ENCODE results near the gene XRCC4.

XRCC4 gene

DNA sequence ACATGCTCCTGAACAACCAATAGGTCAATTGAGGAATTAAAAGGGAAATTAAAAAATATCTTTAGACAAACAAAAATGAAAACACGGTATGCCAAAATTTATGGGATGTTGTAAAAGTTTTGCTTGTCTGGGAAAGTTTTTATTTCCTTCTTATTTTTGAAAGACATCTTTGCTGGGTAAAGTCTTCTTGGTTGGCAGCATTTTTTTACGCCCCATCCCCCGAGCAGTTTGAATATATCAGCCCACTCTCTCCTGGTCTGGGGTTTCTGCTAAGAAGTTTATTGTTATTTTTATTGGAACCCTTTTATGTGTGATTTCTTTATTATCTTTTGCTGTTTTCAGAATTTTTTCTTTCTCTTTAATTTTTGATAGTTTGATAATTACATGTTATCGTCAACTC is 16.3 kb downstream of the XRCC4 start:
- H3K27me3 ChIP-seq (ENCODE audit: insufficient read depth, poor library complexity, severe bottlenecking), result no peaks in the 10 kb centered on the region
- H3K4me3 ChIP-seq (ENCODE audit: severe bottlenecking), result no peak overlapping the region
- H3K36me3 ChIP-seq (ENCODE audit: low read depth), result no peaks in the 10 kb centered on the region
- ATAC-seq (ENCODE audit: low read depth) (no peak), DNase-seq (ENCODE audit: low spot score) (no peak)
- no peak for TF ChIP-seq CTCF (IDR thresholded peaks at IDR 0.05; ENCODE audit: poor library complexity, severe bottlenecking)
- H3K9me3 ChIP-seq (ENCODE audit: severe bottlenecking), result peaks cover 10% of the 10 kb centered on the region
- H3K27ac ChIP-seq (ENCODE audit: poor library complexity, severe bottlenecking), result no peak overlapping the region
- H3K4me1 ChIP-seq (ENCODE audit: insufficient read depth, poor library complexity, severe bottlenecking), result peaks cover 32% of the 10 kb centered on the region

GRCh38 chr5:83095163-83095956 is 18.0 kb downstream of the XRCC4 start:
- Histone ChIP-seq H3K9me3 (ENCODE audit: severe bottlenecking) (peaks cover 10% of the 10 kb centered on the region), H3K27ac (ENCODE audit: poor library complexity, severe bottlenecking) (peak overlapping the region; percentile 38), H3K4me1 (ENCODE audit: insufficient read depth, poor library complexity, severe bottlenecking) (peaks cover 33% of the 10 kb centered on the region), H3K4me3 (ENCODE audit: severe bottlenecking) (no peak overlapping the region), H3K36me3 (ENCODE audit: low read depth) (no peaks in the 10 kb centered on the region), H3K27me3 (ENCODE audit: insufficient read depth, poor library complexity, severe bottlenecking) (no peaks in the 10 kb centered on the region)
- TF ChIP-seq CTCF (IDR thresholded peaks at IDR 0.05; ENCODE audit: poor library complexity, severe bottlenecking), result no peak
- no peak for DNase-seq (ENCODE audit: low spot score)
- peak; percentile 10 for ATAC-seq (ENCODE audit: low read depth)

- Histone ChIP-seq H3K9me3 (ENCODE audit: severe bottlenecking) (peaks cover 10% of the 10 kb centered on the region), H3K4me1 (ENCODE audit: insufficient read depth, poor library complexity, severe bottlenecking) (peaks cover 36% of the 10 kb centered on the region), H3K36me3 (ENCODE audit: low read depth) (no peaks in the 10 kb centered on the region), H3K4me3 (ENCODE audit: severe bottlenecking) (no peak overlapping the region), H3K27me3 (ENCODE audit: insufficient read depth, poor library complexity, severe bottlenecking) (no peaks in the 10 kb centered on the region), H3K27ac (ENCODE audit: poor library complexity, severe bottlenecking) (peak overlapping the region; percentile 38)
- DNase-seq (ENCODE audit: low spot score) (peak; percentile 79), ATAC-seq (ENCODE audit: low read depth) (peak; percentile 100)
- no peak for TF ChIP-seq CTCF (IDR thresholded peaks at IDR 0.05; ENCODE audit: poor library complexity, severe bottlenecking)
Measured at GRCh38 chr5:83095957-83096539, 18.7 kb downstream of the XRCC4 start.

DNA sequence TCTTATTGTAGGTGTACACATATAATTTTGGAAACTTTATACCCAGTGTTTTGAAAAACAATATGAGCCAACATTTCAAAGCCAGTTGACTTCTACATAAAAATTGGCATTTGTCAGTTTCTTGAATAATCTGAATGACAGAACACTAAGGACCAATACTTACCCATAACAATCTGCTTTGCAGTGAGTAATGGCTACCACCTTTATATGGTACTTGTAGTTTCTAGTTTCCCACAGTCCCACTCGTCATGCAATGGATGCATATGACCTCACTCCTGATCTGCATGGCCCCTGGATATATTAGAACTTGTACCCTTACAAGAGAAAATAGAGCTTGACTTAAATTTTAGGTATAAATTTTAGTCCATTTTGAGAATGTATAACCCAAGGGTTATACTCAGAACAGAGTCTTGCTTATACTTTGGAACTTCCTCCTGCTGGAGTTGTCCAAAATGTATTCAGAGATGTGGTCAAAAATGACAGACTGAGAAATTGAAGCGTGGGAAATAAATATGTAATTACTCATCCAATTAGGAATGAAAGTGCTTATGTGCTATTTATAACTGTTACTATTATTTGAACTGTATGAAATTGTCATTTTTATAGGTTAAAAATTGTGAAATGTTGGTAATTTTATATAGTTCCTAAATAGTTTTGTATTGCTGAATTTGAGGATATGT is 19.5 kb downstream of the XRCC4 start:
- no peak for TF ChIP-seq CTCF (IDR thresholded peaks at IDR 0.05; ENCODE audit: poor library complexity, severe bottlenecking)
- Histone ChIP-seq H3K36me3 (ENCODE audit: low read depth) (no peaks in the 10 kb centered on the region), H3K4me3 (ENCODE audit: severe bottlenecking) (no peak overlapping the region), H3K27me3 (ENCODE audit: insufficient read depth, poor library complexity, severe bottlenecking) (no peaks in the 10 kb centered on the region), H3K9me3 (ENCODE audit: severe bottlenecking) (peaks cover 10% of the 10 kb centered on the region), H3K27ac (ENCODE audit: poor library complexity, severe bottlenecking) (peak overlapping the region; percentile 38), H3K4me1 (ENCODE audit: insufficient read depth, poor library complexity, severe bottlenecking) (peaks cover 43% of the 10 kb centered on the region)
- ATAC-seq (ENCODE audit: low read depth) (no peak), DNase-seq (ENCODE audit: low spot score) (no peak)
